GM18517 (cell line): Measurements from ENCODE around the gene SEC24B.
"Not testable (repeated sequence)": the region's sequence is repeated elsewhere in the genome, so short reads cannot be mapped to it uniquely, and the experiment has no call there.

ENCODE experiments used
- ATAC-seq: cut with Tn5 transposase; IDR thresholded peaks from one replicate; pipeline ENCODE4 v1.9.1; 2021; ENCODE audit warnings: mild to moderate bottlenecking, moderate library complexity; ENCODE audit not compliant: unreplicated experiment

SEC24B gene

GRCh38 chr4:109574443-109574850 is 140.8 kb downstream of the SEC24B start:
- no peak for ATAC-seq

GRCh38 chr4:109574931-109575804 is 141.6 kb downstream of the SEC24B start:
- no peak for ATAC-seq

GRCh38 chr4:109576462-109576861 is 142.8 kb downstream of the SEC24B start:
- ATAC-seq: no peak

- no peak for ATAC-seq
These were observed 145.2 kb downstream of the SEC24B start for GRCh38 chr4:109578846-109579245.

- not testable (repeated sequence) for ATAC-seq
These were observed 146.4 kb downstream of the SEC24B start for GRCh38 chr4:109579997-109580396.

DNA sequence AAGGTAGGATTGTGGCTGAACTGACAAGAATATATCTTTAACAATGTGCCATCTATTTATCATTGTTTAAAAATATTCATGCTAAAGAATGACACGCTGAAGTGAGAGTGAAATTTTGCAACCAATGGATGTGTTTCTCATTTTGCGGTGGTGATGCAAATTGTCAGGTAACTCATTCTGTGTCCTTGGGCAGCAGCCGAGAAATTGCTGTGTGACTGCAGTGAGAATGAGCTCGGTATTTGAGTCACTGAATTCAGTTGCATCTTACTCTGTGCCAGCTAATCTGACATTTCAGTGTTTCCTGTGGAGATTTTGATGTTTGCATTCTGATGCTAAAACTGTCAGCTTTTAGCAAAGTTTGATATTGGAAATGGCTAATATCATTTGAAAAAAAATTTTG is 154.6 kb downstream of the SEC24B start:
- ATAC-seq: peak; percentile 97

- ATAC-seq: no peak
These were observed 155.5 kb downstream of the SEC24B start for GRCh38 chr4:109589119-109589518.

DNA sequence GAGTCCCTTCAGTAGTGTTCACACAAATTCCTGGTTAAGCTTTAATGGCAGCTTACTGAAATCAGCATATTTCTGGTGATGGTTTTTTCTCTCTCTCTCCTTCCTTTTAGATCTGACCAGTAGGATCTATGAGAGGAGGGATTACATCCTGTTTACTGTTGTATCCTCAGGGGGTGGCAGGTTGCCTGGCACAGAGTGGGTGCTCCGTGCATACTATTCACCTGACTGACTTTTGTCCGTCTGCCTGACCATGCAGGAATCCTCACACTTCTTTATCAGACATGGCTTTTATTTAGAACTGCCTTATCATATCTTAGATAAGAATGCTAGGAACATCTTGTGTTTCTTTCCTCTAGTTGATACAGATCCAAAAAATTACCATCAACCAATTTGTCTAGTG is 156.0 kb downstream of the SEC24B start:
- ATAC-seq: no peak
